H9 (cell line): ENCODE results near the gene FMC1. TPM values are rescaled to one million over a fixed set of nuclear protein-coding genes. Genes with fewer than 3 reads are reported as not detected.

Experiments
- DNase-seq: peaks from one replicate; pipeline ENCODE4 v3.0.0-alpha.2; 2017
- H2AFZ ChIP-seq: one replicate; pipeline ENCODE4 v1.6.1; 2013; ENCODE audit warnings: mild to moderate bottlenecking, low read length, control low read depth, moderate library complexity
- H2AK5ac ChIP-seq: 2 replicates; pipeline ENCODE4 v1.6.1; 2013; ENCODE audit warnings: low read length, control low read depth, mixed read lengths; ENCODE audit not compliant: insufficient read length
- H2BK120ac ChIP-seq: one replicate; pipeline ENCODE4 v1.6.1; 2013; ENCODE audit warnings: low read depth, mild to moderate bottlenecking, low read length, control low read depth, inconsistent platforms; ENCODE audit not compliant: poor library complexity, severe bottlenecking
- H2BK12ac ChIP-seq: 2 replicates; pipeline ENCODE4 v1.6.1; 2013; ENCODE audit warnings: low read length, control low read depth, mixed read lengths, low read depth; ENCODE audit not compliant: insufficient read length
- H2BK15ac ChIP-seq: 2 replicates; pipeline ENCODE4 v1.6.1; 2013; ENCODE audit warnings: low read depth, low read length, control low read depth
- H2BK20ac ChIP-seq: one replicate; pipeline ENCODE4 v1.6.1; 2013; ENCODE audit warnings: low read depth, mild to moderate bottlenecking, low read length, control low read depth, inconsistent platforms; ENCODE audit not compliant: poor library complexity, severe bottlenecking
- H2BK5ac ChIP-seq: 2 replicates; pipeline ENCODE4 v1.6.1; 2013; ENCODE audit warnings: low read length, control low read depth, mixed read lengths; ENCODE audit not compliant: insufficient read length
- H3K14ac ChIP-seq: 2 replicates; pipeline ENCODE4 v1.6.1; 2013; ENCODE audit warnings: low read length, control low read depth; ENCODE audit not compliant: insufficient read depth
- H3K18ac ChIP-seq: 2 replicates; pipeline ENCODE4 v1.6.1; 2013; ENCODE audit warnings: low read depth, mild to moderate bottlenecking, mixed read lengths, low read length, control low read depth; ENCODE audit not compliant: insufficient read length
- H3K23ac ChIP-seq: 2 replicates; pipeline ENCODE4 v1.6.1; 2013; ENCODE audit warnings: low read length, control low read depth, mixed read lengths, low read depth; ENCODE audit not compliant: insufficient read length
- H3K23me2 ChIP-seq: 2 replicates; pipeline ENCODE4 v1.6.1; 2013; ENCODE audit warnings: low read depth, mild to moderate bottlenecking, mixed read lengths, low read length, control low read depth; ENCODE audit not compliant: insufficient read length, poor library complexity, severe bottlenecking
- H3K27ac ChIP-seq: 2 replicates; pipeline ENCODE4 v1.5.1; 2013; ENCODE audit warnings: low read length, control low read depth, mixed read lengths, low read depth; ENCODE audit not compliant: insufficient read length
- H3K27me3 ChIP-seq: 2 replicates; pipeline ENCODE4 v1.6.1; 2013; ENCODE audit warnings: low read length, control low read depth, inconsistent platforms; ENCODE audit not compliant: insufficient read depth
- H3K4ac ChIP-seq: 2 replicates; pipeline ENCODE4 v1.6.1; 2013; ENCODE audit warnings: low read depth, mild to moderate bottlenecking, control low read depth, inconsistent platforms, low read length, moderate library complexity
- H3K4me1 ChIP-seq: 2 replicates; pipeline ENCODE4 v1.6.1; 2013; ENCODE audit warnings: low read length, control low read depth, inconsistent platforms; ENCODE audit not compliant: insufficient read depth
- H3K4me2 ChIP-seq: 2 replicates; pipeline ENCODE4 v1.6.1; 2013; ENCODE audit warnings: low read length, control low read depth, mixed read lengths; ENCODE audit not compliant: insufficient read length, insufficient read depth
- H3K56ac ChIP-seq: 2 replicates; pipeline ENCODE4 v1.6.1; 2013; ENCODE audit warnings: low read depth, mild to moderate bottlenecking, mixed read lengths, low read length, control low read depth; ENCODE audit not compliant: insufficient read length
- H3K79me1 ChIP-seq: 2 replicates; pipeline ENCODE4 v1.6.1; 2013; ENCODE audit warnings: low read depth, mild to moderate bottlenecking, moderate library complexity, low read length, control low read depth, inconsistent platforms; ENCODE audit not compliant: insufficient read depth, poor library complexity, severe bottlenecking
- H3K79me2 ChIP-seq: 2 replicates; pipeline ENCODE4 v1.6.1; 2013; ENCODE audit warnings: low read length, control low read depth, inconsistent platforms; ENCODE audit not compliant: insufficient read depth
- H3K9ac ChIP-seq: 2 replicates; pipeline ENCODE4 v1.6.1; 2013; ENCODE audit warnings: low read length, control low read depth, mixed read lengths; ENCODE audit not compliant: insufficient read length; ENCODE audit errors: extremely low read depth
- H3K9me3 ChIP-seq: one replicate; pipeline ENCODE4 v1.6.1; 2013; ENCODE audit warnings: low read depth, low read length, inconsistent platforms; ENCODE audit not compliant: control insufficient read depth
- H3T11ph ChIP-seq: one replicate; pipeline ENCODE4 v1.6.1; 2013; ENCODE audit warnings: mild to moderate bottlenecking, low read length, control low read depth, inconsistent platforms
- H4K20me1 ChIP-seq: one replicate; pipeline ENCODE4 v1.6.1; 2013; ENCODE audit not compliant: control insufficient read depth, insufficient read length, insufficient read depth
- H4K5ac ChIP-seq: 2 replicates; pipeline ENCODE4 v1.6.1; 2013; ENCODE audit warnings: low read depth, mild to moderate bottlenecking, mixed read lengths, low read length, control low read depth; ENCODE audit not compliant: insufficient read length
- H4K8ac ChIP-seq: replicated peaks from 2 replicates; pipeline ENCODE4 v1.6.1; 2013; ENCODE audit warnings: low read length, control low read depth, mixed read lengths, low read depth; ENCODE audit not compliant: insufficient read length
- H4K91ac ChIP-seq: 2 replicates; pipeline ENCODE4 v1.6.1; 2013; ENCODE audit warnings: low read depth, mild to moderate bottlenecking, moderate library complexity, mixed read lengths, low read length, control low read depth; ENCODE audit not compliant: insufficient read length
- H3K27ac Mint-ChIP-seq, 3 experiments: 2 replicates in 2 of 3; 3 replicates in 1 of 3; pipeline ENCODE4 v1.8.0; 2020 to 2021; ENCODE audit warnings: mixed read lengths in 3 of 3, mild to moderate bottlenecking in 1 of 3, moderate library complexity in 1 of 3
- H3K27me3 Mint-ChIP-seq: 2 replicates; pipeline ENCODE4 v1.8.0; 2021; ENCODE audit warnings: low read depth, mild to moderate bottlenecking, moderate library complexity, mixed read lengths
- H3K36me3 Mint-ChIP-seq, 3 experiments: 2 replicates in 2 of 3; 3 replicates in 1 of 3; pipeline ENCODE4 v1.8.0; 2020 to 2021; ENCODE audit warnings: low read depth in 3 of 3, mixed read lengths in 3 of 3; ENCODE audit not compliant: insufficient read depth in 1 of 3
- H3K4me1 Mint-ChIP-seq, 2 experiments: 2 replicates each; pipeline ENCODE4 v1.8.0; 2020; ENCODE audit warnings: mixed read lengths in 2 of 2
- H3K4me3 Mint-ChIP-seq, 2 experiments: 2 replicates in 1 of 2; 3 replicates in 1 of 2; pipeline ENCODE4 v1.8.0; 2020 to 2021; ENCODE audit warnings: mild to moderate bottlenecking in 2 of 2, mixed read lengths in 2 of 2, moderate library complexity in 1 of 2
- H3K9me3 Mint-ChIP-seq, 2 experiments: 2 replicates in 1 of 2; 3 replicates in 1 of 2; pipeline ENCODE4 v1.8.0; 2020; ENCODE audit warnings: mild to moderate bottlenecking in 2 of 2, mixed read lengths in 2 of 2, moderate library complexity in 1 of 2
- CTCF ChIP-seq: fragments of 200-600 bp; sonication (generic); conservative IDR thresholded peaks from 3 replicates; pipeline ENCODE4 v1.8.0; 2021; ENCODE audit warnings: antibody characterized with exemption, mild to moderate bottlenecking
- WGBS: extraction: QIAGEN DNeasy Blood & Tissue Kit; methylation state at CpG from one replicate; pipeline ENCODE4 v1.1.7; 2013; ENCODE audit warnings: missing lambda C conversion rate, low lambda C conversion rate, mixed read lengths; ENCODE audit not compliant: insufficient read length; ENCODE audit errors: extremely low coverage; 5-methylcytosine and 5-hydroxymethylcytosine counted together
- total RNA-seq: library from RNA; stranded (reverse); gene quantifications from 2 replicates; pipeline ENCODE4 v1.2.1, GENCODE V29; 2021

FMC1 gene
- total RNA-seq, 1 experiment from 2014 or later = 10.9 TPM

- H3K79me2 ChIP-seq = peaks cover 24% of the 10 kb centered on the region; the same call in 1 of the 2 replicates
- H3K36me3 Mint-ChIP-seq = peaks cover 2 to 22% (median 12%) of the 10 kb centered on the region in 3 experiments; a peak in 5 of 7 replicates
- H2BK20ac ChIP-seq = no peak overlapping the region
- H4K20me1 ChIP-seq = no peaks in the 10 kb centered on the region
- no peaks in the 10 kb centered on the region for H3K9me3 ChIP-seq
- no peaks in the 10 kb centered on the region for H3K9me3 Mint-ChIP-seq
- H2AFZ ChIP-seq = no peak overlapping the region
- no peak overlapping the region for H3K4ac ChIP-seq
- no peak for TF ChIP-seq CTCF
- H3T11ph ChIP-seq = no peak overlapping the region
- no peak overlapping the region for H3K18ac ChIP-seq
- no CpG with 5 or more reads among the region's 5 CpGs for WGBS
- no peak overlapping the region for H2BK120ac ChIP-seq
- no peaks in the 10 kb centered on the region for H3K23me2 ChIP-seq
- H3K27me3 ChIP-seq = no peaks in the 10 kb centered on the region
- no peak overlapping the region for H2BK15ac ChIP-seq
- no peak overlapping the region for H3K4me3 Mint-ChIP-seq
- peaks cover 5% of the 10 kb centered on the region for H3K4me1 ChIP-seq
- H3K9ac ChIP-seq = no peak overlapping the region
- H2BK12ac ChIP-seq = no peak overlapping the region
- H4K91ac ChIP-seq = no peak overlapping the region
- no peak overlapping the region for H3K27ac ChIP-seq
- H3K56ac ChIP-seq = no peak overlapping the region
- no peak for DNase-seq
- H3K27me3 Mint-ChIP-seq = no peaks in the 10 kb centered on the region
- H4K8ac ChIP-seq = no peak overlapping the region
- H3K23ac ChIP-seq = no peak overlapping the region
- no peak overlapping the region for H3K4me2 ChIP-seq
- H3K27ac Mint-ChIP-seq = peak overlapping the region; percentile 47 to 89 (median 66); a peak in 5 of 7 replicates
- peaks cover 36% of the 10 kb centered on the region in 2 experiments for H3K4me1 Mint-ChIP-seq
- no peak overlapping the region for H2AK5ac ChIP-seq
- H4K5ac ChIP-seq = no peak overlapping the region
- H3K79me1 ChIP-seq = no peaks in the 10 kb centered on the region
- no peak overlapping the region for H2BK5ac ChIP-seq
- H3K14ac ChIP-seq = no peak overlapping the region
Observed at GRCh38 chr7:139370301-139370942, 29.3 kb downstream of the FMC1 start.
